Measurements from ENCODE around the gene SLC16A11. TPM values are rescaled to one million over a fixed set of nuclear protein-coding genes. Genes with fewer than 3 reads are reported as not detected.
A peak's percentile ranks its signal among the peaks of the same experiment; 100 is the strongest.

Gene SLC16A11
- total and polyA plus RNA-seq, 10 of the 15 experiments (the other 5 are each of a cell fraction or from before 2014, with no cell fraction given) = 0.11 to 2.7 (median 0.84) TPM

GRCh38 chr17:7046127-7046724 lies 2.3 kb upstream of the SLC16A11 start:
- Histone ChIP-seq H3K9ac (ENCODE audit: control insufficient read depth, insufficient read depth, low read length) (peak overlapping the region; percentile 7; the same call in 1 of the 2 replicates), H2AFZ (ENCODE audit: control insufficient read depth, low read depth, low read length) (peak overlapping the region; percentile 74), H3K27ac (ENCODE audit: control insufficient read depth, insufficient read depth) (peak overlapping the region; percentile 5; the same call in 1 of the 2 replicates), H3K79me2 (ENCODE audit: control insufficient read depth, insufficient read depth, low read length) (no peaks in the 10 kb centered on the region), H3K27me3 (replicated peaks in 1 of 2; ENCODE audit: control insufficient read depth in 2 of 2, insufficient read depth in 2 of 2, low read length in 1 of 2) (peaks cover 0 to 2% of the 10 kb centered on the region in 2 experiments; a peak in 2 of 4 replicates), H3K4me2 (ENCODE audit: control insufficient read depth, insufficient read depth) (peak overlapping the region; percentile 63), H3K36me3 (ENCODE audit: control insufficient read depth in 2 of 2, insufficient read depth in 2 of 2, low read length in 1 of 2) (no peaks in the 10 kb centered on the region), H4K20me1 (ENCODE audit: control insufficient read depth, insufficient read depth) (no peaks in the 10 kb centered on the region), H3K9me3 (replicated peaks; ENCODE audit: control insufficient read depth, insufficient read depth, low read length) (no peaks in the 10 kb centered on the region), H3K4me3 (peak overlapping the region; percentile 58), H3K4me1 (ENCODE audit: control insufficient read depth, insufficient read depth, low read length) (peaks cover 17% of the 10 kb centered on the region)
- no peak for FAIRE-seq
- peak; percentile 52 for ATAC-seq
- ChIA-PET RAD21 (ENCODE audit: unreplicated experiment) (interaction anchor here (0.6 to 10.0 kb wide), 26 partner anchors 8 to 290 kb away, joined by 3 to 269 read pairs (median 4); partner anchors contain the start of genes ACADVL, ACAP1, BCL6B and DLG4), CTCF (interaction anchor here (0.6 to 21.9 kb wide), 44 partner anchors 8 to 641 kb away, joined by 3 to 590 read pairs (median 5); partner anchors contain the start of genes ACADVL, ACAP1, ASGR1 and DLG4), SMC1A (ENCODE audit: uncharacterized antibody, unreplicated experiment) (interaction anchor here (0.7 to 13.6 kb wide), 21 partner anchors 9 to 309 kb away, joined by 3 to 356 read pairs (median 5); partner anchors contain the start of genes ACADVL, ACAP1, DLG4 and NEURL4), POLR2A (interaction anchor here (0.9 to 2.6 kb wide), 6 partner anchors 11 to 641 kb away, joined by 3 to 35 read pairs (median 4); partner anchors contain the start of genes ACAP1, GABARAP, SLC16A13 and TP53)
- in situ Hi-C loops (cut with MboI) (loop anchor here (25.0 kb wide), 1 partner anchor 516 kb away; the partner anchor contains the start of genes SENP3 and TNFSF13), intact Hi-C loops (cut with micrococcal nuclease; ENCODE audit: unreplicated experiment) (loop anchor here (1.0 to 10.0 kb wide), 3 partner anchors 90 to 389 kb away; partner anchors contain the start of genes FGF11 and TMEM102)
- TF ChIP-seq YY1 (IDR thresholded peaks at IDR 0.05; ENCODE audit: low read depth, low read length) (no peak), RFX5 (IDR thresholded peaks at IDR 0.05; ENCODE audit: low read depth, low read length) (no peak)
- no peak for DNase-seq (ENCODE audit: low read depth, low spot score)
- BruUV-seq (replicated peaks) = TSS peak; percentile 96
- WGBS (ENCODE audit: insufficient coverage, insufficient replicate concordance, low lambda C conversion rate, missing lambda C conversion rate) = 16% methylated on average over 15 of the region's 15 CpGs

GRCh38 chr17:7045492-7046126 lies 1.7 kb upstream of the SLC16A11 start:
- in situ Hi-C loops (cut with MboI) = loop anchor here (25.0 kb wide), 1 partner anchor 517 kb away; the partner anchor contains the start of genes SENP3 and TNFSF13
- Histone ChIP-seq H3K79me2 (ENCODE audit: control insufficient read depth, insufficient read depth, low read length) (no peaks in the 10 kb centered on the region), H4K20me1 (ENCODE audit: control insufficient read depth, insufficient read depth) (no peaks in the 10 kb centered on the region), H2AFZ (ENCODE audit: control insufficient read depth, low read depth, low read length) (no peak overlapping the region), H3K27me3 (replicated peaks in 1 of 2; ENCODE audit: control insufficient read depth in 2 of 2, insufficient read depth in 2 of 2, low read length in 1 of 2) (peaks cover 0 to 2% of the 10 kb centered on the region in 2 experiments; a peak in 2 of 4 replicates), H3K9me3 (replicated peaks; ENCODE audit: control insufficient read depth, insufficient read depth, low read length) (no peaks in the 10 kb centered on the region), H3K27ac (ENCODE audit: control insufficient read depth, insufficient read depth) (no peak overlapping the region), H3K4me1 (ENCODE audit: control insufficient read depth, insufficient read depth, low read length) (peaks cover 17% of the 10 kb centered on the region), H3K9ac (ENCODE audit: control insufficient read depth, insufficient read depth, low read length) (no peak overlapping the region), H3K4me3 (no peak overlapping the region), H3K36me3 (ENCODE audit: control insufficient read depth in 2 of 2, insufficient read depth in 2 of 2, low read length in 1 of 2) (no peaks in the 10 kb centered on the region), H3K4me2 (ENCODE audit: control insufficient read depth, insufficient read depth) (peak overlapping the region; percentile 63)
- RAD21 ChIA-PET (ENCODE audit: unreplicated experiment) = interaction anchor here (0.6 to 10.0 kb wide), 27 partner anchors 9 to 291 kb away, joined by 3 to 269 read pairs (median 4); partner anchors contain the start of genes ACADVL, ACAP1, BCL6B and DLG4
- DNase-seq (ENCODE audit: low read depth, low spot score) = peak; percentile 53
- POLR2A ChIA-PET = interaction anchor here (0.6 to 2.6 kb wide), 11 partner anchors 10 to 641 kb away, joined by 3 to 35 read pairs (median 4); partner anchors contain the start of genes ACAP1, GABARAP, SLC16A13 and TP53
- 37% methylated on average over 5 of the region's 5 CpGs for WGBS (ENCODE audit: insufficient coverage, insufficient replicate concordance, low lambda C conversion rate, missing lambda C conversion rate)
- SMC1A ChIA-PET (ENCODE audit: uncharacterized antibody, unreplicated experiment) = interaction anchor here (0.7 to 13.6 kb wide), 23 partner anchors 8 to 310 kb away, joined by 3 to 356 read pairs (median 5); partner anchors contain the start of genes ACADVL, ACAP1, DLG4 and NEURL4
- intact Hi-C loops (cut with micrococcal nuclease; ENCODE audit: unreplicated experiment) = loop anchor here (1.0 to 10.0 kb wide), 4 partner anchors 91 to 389 kb away; partner anchors contain the start of genes FGF11 and TMEM102
- no peak for FAIRE-seq
- peak; percentile 62 for ATAC-seq
- no TSS peak for BruUV-seq (replicated peaks)
- CTCF ChIA-PET = interaction anchor here (0.6 to 21.9 kb wide), 46 partner anchors 9 to 642 kb away, joined by 3 to 590 read pairs (median 5); partner anchors contain the start of genes ACADVL, ACAP1, ASGR1 and DLG4
- peak; percentile 95 for TF ChIP-seq RAD21 (IDR thresholded peaks at IDR 0.05; ENCODE audit: insufficient read depth, low read depth, low read length)
- TF ChIP-seq ELK1 (IDR thresholded peaks at IDR 0.05; ENCODE audit: low read depth, low read length) = no peak
- TF ChIP-seq, protein P1, sequence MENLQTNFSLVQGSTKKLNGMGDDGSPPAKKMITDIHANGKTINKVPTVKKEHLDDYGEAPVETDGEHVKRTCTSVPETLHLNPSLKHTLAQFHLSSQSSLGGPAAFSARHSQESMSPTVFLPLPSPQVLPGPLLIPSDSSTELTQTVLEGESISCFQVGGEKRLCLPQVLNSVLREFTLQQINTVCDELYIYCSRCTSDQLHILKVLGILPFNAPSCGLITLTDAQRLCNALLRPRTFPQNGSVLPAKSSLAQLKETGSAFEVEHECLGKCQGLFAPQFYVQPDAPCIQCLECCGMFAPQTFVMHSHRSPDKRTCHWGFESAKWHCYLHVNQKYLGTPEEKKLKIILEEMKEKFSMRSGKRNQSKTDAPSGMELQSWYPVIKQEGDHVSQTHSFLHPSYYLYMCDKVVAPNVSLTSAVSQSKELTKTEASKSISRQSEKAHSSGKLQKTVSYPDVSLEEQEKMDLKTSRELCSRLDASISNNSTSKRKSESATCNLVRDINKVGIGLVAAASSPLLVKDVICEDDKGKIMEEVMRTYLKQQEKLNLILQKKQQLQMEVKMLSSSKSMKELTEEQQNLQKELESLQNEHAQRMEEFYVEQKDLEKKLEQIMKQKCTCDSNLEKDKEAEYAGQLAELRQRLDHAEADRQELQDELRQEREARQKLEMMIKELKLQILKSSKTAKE (IDR thresholded peaks at IDR 0.05; ENCODE audit: low read depth, poor library complexity, severe bottlenecking) = peak; percentile 54
- no peak for TF ChIP-seq ESRRA (IDR thresholded peaks at IDR 0.05; ENCODE audit: low read length)
- TF ChIP-seq NFYA (IDR thresholded peaks at IDR 0.05; ENCODE audit: borderline replicate concordance, low read depth, low read length) = no peak

All from GM12878 (cell line).